HG02884 (cell line): ENCODE results near the gene ZNF513.
"Not testable (repeated sequence)": the region's sequence is repeated elsewhere in the genome, so short reads cannot be mapped to it uniquely, and the experiment has no call there.

ENCODE experiments used
- ATAC-seq: cut with Tn5 transposase; IDR thresholded peaks from one replicate; pipeline ENCODE4 v1.9.1; 2021; ENCODE audit warnings: mild to moderate bottlenecking, moderate library complexity; ENCODE audit not compliant: unreplicated experiment

Gene ZNF513, protein sequence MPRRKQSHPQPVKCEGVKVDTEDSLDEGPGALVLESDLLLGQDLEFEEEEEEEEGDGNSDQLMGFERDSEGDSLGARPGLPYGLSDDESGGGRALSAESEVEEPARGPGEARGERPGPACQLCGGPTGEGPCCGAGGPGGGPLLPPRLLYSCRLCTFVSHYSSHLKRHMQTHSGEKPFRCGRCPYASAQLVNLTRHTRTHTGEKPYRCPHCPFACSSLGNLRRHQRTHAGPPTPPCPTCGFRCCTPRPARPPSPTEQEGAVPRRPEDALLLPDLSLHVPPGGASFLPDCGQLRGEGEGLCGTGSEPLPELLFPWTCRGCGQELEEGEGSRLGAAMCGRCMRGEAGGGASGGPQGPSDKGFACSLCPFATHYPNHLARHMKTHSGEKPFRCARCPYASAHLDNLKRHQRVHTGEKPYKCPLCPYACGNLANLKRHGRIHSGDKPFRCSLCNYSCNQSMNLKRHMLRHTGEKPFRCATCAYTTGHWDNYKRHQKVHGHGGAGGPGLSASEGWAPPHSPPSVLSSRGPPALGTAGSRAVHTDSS

DNA sequence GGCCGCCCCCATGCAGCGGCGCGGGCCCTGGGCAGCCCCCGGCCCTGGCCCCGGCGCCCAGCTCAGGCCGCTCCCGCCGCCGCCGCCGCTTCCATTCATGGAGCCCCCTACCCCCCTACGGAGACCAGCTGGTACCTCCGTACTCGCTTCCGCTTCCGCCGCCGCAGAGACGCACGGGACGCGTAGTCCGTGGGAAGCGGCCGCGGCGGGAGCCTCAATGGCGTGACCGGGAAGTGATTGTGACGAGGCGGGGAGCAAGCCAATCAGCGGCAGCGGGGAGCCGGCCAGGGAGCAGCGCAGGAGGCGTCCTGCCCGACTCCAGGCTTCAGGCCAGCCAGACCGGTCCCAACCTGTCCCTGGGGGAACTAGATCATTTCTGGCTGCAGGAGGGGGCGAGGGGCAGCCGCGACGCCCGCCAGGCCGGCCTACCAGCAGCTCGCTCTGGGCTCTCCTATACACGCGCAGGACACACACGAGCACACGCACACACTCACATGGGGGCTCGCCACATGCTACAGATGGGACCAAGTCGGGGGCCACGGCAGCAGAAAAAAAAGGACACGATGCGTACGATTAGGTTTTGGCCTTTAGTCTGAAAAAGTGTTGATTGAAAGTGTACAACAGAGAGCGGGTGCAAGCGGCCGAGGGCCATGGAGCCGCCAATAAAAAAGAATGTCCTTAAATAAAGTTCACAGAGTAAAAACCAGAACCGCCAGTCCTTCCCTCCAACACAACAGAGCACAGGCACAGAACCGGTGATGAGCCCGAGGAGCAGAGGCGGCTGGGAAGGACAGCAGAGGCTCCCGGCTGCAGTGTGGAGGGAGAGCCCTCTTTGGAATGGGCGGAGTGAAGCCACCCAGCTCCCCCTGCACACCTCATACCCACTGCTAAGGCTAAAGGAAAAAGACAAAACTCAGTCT lies at the start of gene ZNF513:
TSS of gene ZNF513 (minus strand) at position 109 of the 920 bp plus-strand sequence. CDS start 208 bp downstream, outside the sequence.
- peak; percentile 80 for ATAC-seq

DNA sequence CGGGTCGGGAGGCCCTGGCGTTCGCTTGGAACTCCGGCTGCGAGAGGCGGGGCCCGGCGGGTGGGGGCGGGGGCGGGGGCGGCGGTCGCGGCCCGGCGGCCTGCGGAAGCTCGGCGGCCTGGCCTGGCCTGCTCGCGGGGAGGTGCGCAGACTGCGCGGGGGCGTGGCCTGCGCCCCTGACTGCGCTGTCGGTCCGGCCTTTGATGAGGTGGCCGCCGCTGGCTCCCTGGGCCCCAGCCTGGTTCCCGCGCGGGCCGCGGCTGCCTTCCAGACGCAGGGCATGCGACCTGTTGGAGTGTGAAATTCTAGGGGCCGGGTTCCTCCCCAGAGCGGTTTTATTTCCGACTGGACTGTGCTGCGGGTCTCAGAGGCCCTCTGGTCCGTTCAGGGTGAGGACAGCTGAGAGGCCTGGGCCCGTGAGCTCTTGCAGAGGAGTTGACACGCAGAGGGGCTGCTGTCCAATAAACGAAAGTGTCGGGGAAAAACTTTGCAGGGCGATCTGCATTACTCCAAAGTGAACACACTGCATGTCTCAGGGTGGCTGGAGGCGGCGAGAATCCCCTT lies 48.5 kb upstream of the ZNF513 start:
- ATAC-seq = peak; percentile 69

DNA sequence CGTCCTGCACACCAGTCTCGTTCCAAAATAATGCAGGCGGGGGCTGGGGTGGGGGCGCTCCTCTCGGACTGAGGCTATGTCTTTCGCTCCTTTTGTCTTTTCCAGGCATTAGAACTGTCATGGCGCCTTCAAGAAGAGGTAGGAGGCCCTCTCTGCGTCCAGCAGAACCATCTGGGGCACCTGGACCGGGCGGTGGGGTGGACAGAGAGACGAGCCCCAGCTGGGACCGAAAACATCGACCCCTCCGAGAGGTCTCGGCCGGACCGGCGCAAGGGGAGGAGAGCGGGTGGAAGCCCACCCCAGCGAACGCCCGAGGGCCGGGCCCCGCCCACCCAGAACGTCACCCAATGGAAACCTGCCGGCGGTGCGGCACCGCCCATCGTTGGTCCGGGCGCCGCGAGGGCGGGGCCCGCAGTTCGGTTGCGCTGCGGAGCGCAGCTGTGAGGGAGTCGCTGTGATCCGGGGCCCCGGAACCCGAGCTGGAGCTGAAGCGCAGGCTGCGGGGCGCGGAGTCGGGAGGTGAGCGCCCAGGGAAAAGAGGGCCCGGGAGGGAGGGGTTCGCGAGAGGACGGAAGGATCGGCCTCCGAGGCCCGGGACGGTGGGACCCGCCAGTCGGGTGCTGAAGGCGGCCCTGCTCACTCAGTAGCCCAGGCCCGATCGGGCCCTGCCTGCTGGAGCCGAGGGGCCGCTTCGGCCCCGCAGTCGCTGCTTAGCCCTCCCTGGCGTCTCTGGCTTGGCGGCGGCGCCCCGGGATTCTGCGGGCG lies 47.9 kb upstream of the ZNF513 start, which contains the start of gene NRBP1:
TSS of gene NRBP1 (plus strand) at position 419 of the 765 bp plus-strand sequence. CDS start 4,643 bp downstream, outside the sequence.
- ATAC-seq = peak; percentile 71

DNA sequence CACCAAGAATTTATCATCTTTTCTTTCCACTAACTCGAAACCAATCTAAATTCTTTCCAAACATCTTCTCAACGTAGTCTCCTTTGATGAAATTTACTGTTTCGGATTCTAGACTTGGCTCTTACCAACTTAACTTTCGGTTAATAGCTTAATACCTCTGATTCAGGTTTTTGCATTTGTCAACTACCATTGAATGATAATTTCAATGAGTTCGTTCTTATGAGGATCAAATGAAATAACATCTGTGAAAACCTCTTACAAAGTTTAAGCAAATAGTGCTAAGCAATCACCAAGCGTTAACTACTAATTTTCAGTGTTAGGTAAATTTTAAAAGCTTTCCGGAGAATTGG lies 47.3 kb upstream of the ZNF513 start:
- no peak for ATAC-seq

DNA sequence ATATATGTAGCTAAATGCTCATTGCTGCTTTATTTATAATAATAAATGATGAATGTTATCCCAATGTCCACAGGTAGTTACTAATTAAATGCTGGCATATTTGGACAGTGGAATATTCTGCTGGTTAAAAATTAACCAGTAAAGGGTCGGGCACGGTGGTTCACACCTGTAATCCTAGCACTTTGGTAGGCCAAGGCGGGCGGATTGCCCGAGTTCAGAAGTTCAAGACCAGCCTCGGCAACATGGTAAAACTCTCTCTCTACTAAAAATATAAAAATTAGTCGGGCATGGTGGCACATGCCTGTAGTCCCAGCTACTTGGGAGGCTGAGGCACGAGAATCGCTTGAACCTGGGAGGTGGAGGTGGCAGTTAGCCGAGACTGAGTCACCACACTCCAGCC lies 44.5 kb upstream of the ZNF513 start:
- not testable (repeated sequence) for ATAC-seq

DNA sequence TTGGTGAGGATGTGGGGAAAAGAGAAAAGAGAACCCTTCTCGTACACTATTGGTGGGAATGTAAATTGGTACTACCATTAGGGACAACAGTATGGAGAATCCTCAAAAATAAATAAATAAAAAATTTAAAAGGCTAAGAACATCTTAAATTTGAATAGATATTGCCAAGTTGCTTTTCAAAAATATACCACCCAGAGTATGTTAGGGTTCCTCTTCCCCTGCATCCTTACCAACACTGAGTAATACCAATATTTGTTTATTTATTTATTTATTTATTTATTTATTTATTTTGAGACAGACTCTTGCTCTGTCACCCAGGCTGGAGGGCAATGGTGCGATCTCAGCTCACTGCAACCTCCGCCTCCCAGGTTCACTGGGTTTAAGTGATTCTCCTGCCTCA lies 42.4 kb upstream of the ZNF513 start:
- ATAC-seq = no peak

DNA sequence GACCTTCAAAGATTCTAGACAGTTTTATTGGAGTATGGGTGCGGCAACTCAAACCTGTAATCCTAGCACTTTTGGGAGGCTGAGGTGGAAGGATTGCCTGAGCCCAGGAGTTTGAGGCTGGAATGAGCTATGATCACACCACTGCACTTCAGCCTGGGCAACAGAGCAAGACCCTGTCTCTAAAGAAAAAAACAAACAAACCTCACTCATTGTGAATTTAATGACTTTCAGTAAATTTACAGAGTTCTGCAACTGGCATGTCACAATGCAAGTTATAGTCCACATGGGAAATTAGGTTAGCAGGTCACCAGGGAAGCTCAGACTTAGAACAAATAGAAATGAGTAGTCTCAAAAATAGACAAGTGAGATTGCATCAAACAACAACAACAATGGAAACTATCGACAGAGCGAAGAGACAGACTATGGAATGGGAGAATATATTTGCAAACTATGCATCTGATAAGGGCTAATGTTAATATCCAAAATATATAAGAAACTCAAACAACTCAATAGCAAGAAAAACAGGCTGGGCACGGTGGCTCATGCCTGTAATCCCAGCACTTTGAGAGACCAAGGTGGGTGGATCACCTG lies 41.2 kb upstream of the ZNF513 start:
- ATAC-seq = no peak

DNA sequence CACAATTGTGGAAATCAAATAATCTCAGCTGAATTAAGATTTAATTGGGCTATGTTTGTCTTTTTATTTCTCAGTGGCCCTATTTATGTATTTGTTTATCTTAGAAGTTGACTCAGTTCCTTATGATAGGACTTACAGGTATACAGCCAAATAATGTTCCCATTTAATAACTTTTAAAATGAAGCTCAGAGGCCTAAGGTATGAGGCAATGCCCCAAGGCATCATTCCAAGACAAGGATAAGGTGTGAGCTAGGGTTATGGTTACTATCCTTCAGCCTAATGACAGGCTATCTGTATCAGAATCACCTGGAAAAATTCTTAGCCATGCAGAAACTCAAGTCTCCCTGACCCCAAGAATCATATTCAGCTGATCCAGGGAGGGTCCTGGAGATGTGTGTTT lies 40.5 kb upstream of the ZNF513 start:
- no peak for ATAC-seq

DNA sequence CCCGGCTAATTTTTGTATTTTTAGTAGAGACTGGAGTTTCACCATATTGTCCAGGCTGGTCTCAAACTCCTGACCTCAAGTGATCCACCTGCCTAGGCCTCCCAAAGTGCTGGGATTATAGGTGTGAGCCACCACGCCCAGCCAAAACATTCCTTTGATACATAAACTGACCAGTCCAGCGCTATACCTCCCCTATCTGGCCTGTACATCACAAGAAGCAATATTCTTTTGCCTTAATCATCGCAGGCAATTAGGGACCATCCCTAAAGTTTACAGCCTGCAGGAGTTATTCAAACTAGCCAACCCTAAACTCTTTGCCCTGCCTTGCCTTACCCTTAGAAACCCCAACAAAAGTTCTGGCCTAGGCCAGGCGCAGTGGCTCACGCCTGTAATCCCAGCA lies 35.6 kb upstream of the ZNF513 start:
- ATAC-seq = no peak

DNA sequence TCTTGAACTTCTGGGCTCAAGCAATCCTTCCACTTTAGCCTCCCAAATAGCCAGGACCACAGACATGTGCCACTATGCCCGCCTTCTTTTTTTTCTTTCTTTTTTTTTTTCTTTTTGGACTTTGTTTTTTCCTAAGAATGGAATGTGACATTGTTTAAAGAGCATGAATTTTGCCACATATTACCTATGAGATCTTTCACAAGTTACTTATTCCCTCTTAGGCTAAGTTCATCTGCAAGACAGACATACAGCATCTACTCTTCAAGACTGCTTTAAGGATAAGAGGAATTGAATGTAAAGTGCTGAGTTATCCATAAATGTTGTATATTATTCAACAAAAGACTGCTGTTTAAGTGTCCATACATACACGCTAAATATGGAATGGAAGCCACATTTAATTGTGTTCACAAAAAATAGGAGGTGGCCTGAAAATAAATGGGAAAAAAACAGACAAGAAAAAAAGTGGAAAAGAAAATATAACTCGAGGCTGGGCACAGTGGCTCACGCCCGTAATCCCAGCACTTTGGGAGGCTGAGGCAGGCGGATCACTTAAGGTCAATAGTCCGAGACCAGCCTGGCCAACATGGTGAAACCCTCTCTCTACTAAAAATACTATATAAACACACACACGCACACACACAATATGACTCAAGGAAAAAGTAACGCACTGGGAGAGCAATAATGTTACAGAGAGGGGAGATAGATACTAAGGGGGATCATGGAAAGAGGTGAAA lies 32.1 kb upstream of the ZNF513 start:
- ATAC-seq = no peak

DNA sequence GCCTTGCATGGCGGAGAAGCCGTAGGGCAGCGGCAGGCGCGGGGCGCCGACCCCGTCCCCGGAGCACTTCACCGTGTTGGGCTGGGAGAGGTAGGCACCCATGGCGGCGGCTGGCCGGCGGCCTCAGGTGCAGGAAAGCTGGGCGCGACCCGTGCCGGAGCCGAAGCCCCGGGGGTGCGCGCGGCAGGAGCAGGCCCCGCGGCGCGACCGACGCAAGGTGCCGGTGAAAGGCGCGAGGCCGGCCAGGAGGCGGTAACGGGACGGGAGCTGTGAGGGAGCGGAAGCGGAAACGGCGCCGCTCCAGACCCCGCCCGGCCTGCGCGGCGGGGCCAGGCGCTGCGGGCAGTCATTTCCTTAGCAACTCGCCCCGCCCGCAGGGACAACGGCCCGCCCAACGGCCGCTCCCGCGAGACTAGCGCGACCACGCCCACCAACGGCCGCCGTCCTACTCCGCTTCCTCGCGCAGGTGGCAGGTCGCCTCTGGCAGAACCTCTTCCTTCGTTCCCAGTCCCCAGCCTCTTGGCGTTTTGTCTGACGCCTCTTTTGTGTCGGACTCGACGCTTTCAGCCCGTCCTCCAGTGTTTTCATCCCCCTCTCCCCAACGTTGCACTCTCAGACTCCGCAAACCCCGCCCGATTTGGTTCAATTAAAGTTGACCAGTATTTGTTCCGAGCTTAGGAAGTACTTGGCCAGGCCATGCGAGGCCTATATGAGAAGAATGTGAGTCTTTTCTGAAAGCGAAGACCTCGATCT lies 29.0 kb upstream of the ZNF513 start, which contains the start of gene PPM1G:
TSS of gene PPM1G (minus strand) at position 271 of the 753 bp plus-strand sequence. CDS start at position 102, 169 bp downstream.
- peak; percentile 92 for ATAC-seq

DNA sequence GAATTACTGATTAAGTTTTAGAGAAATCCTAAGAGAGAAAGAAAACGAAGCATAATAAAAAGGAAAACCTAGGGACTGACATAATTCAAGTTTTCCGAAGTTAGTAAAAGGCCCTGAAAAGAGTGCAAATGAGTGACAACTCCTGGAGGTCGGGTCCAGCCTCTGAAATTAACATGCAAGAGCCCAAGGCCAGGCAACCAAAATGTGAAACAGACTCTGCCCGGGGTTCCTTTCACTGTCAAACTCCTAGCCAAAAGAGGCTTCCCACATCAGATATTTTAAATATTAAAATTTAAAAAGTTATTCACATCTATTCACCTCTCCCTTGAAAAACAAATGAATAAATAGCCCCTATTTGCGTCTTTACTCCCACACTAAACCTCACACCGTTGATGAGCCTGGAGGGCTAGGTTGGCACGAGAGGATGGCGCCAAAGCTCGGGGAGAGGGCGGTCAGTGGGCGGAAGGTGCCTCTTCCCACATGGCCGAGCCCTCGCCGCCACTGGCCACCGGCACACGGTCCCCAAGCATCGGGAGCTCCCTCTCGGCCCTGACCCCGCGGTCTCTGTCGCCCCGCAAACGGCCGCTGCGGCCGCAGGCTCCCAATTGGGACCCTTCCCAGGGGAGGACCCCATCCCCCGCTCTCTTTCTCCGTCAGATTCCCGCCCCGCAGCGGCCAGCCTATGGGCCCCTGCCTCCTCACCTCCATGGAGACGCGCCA lies 28.2 kb upstream of the ZNF513 start:
- peak; percentile 27 for ATAC-seq

DNA sequence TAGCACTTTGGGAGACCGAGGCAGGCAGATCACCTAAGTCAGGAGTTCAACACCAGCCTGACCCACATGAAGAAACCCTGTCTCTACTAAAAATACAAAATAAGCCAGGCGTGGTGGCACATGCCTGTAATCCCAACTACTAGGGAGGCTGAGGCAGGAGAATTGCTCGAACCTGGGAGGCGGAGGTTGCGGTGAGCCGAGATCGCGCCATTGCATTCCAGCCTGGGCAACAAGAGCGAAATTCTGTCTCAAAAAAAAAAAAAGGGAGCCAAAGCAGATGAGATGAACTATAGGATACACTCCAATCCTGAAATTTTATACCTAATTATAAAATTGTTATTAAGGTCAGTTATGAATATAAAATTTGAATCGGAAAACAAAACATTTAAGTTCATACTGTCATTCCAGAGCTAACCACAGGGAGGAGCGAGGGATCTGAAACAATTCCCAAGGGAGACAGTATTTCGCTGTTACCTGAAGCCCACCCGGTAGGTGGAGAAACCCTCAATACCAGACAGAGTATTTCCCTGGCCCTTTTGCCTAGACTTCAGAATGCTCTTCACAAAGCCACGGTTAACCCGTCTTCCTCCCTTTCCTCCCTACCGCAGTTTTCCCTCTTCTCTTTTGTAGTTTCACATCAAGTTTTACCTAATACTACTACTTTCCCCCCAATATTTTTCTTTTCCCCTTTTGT lies 27.4 kb upstream of the ZNF513 start:
- ATAC-seq = no peak

DNA sequence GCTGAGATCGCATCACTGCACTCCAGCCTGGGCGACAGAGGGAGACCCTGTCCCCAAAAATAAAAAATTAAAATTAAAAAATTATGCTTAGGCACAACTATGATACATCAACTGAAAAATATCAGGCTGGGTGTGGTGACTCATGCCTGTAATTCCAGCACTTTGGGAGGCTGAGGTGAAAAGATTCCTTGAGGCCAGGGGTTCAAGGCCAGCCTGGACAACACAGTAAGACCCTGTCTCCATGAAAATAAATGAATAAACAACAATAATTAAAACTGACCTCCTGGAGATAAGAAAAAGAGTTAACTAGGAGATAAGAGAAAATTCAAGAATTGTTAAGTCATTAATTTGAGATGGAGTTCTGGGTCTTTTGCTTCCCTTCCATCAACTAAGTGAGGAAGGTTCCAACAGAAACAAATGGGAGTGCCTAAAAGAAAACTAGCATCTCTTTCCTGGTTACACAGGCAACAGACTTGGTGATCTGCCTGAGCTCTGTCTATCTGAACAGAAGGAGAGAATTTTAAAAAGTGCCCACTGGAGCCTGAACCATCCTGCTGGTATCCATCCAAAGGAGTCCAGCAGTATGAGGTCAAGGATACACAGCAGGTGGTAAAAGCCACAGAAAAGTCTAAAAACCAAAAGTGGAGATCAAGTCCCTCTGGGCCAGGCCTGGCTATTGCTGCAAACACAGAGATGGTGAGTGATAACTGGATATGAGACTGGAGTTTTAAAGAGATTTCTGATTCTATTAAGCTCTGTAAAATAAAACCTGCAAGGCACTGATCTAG lies 20.0 kb upstream of the ZNF513 start:
- ATAC-seq = no peak

DNA sequence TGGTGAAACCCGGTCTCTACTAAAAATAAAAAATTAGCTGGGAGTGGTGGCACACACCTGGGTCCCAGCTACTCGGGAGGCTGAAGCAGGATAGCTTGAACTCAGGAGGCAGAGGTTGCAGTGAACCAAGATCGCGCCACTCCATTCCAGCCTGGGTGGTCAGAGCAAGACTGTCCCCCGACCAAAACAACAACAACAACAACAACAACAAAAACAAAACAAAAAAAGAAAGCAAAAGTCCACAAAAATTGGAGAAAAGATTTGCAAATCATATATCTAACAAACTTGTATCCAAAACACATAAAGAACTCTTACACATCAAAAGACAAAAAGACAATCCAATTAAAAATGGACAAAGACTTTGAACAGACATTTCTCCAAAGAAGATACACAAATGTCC lies 18.4 kb upstream of the ZNF513 start:
- no peak for ATAC-seq

DNA sequence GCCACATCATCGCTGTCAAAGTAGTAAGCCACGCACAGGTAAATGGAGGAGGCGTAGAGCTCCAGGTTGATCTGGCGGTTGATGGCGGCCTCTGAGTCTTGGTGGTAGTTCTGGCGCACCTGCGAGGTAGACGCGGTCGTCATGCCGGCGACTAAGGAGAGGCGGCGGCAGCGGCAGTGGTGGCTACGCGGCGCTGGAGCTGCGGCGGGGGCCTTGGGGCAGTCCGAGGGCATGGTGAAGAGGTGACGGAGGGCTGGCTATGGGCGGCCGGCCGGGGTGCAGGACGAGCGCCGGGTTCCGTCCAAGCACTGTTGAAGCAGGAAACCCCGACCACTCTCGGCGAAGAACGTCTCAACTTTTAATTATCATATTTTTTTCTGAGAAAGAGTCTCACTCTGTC lies 12.7 kb upstream of the ZNF513 start:
- no peak for ATAC-seq
